GM18520 (cell line): ENCODE data around the gene SF3B3.
"Not testable (repeated sequence)": the region's sequence is repeated elsewhere in the genome, so short reads cannot be mapped to it uniquely, and the experiment has no call there.

ENCODE experiments used
- ATAC-seq: cut with Tn5 transposase; IDR thresholded peaks from one replicate; pipeline ENCODE4 v1.9.1; 2021; ENCODE audit not compliant: unreplicated experiment

SF3B3 gene

GRCh38 chr16:70586731-70587130 is 63.1 kb downstream of the SF3B3 start:
- no peak for ATAC-seq

- no peak for ATAC-seq
These were observed 64.9 kb downstream of the SF3B3 start for GRCh38 chr16:70588565-70588964.

- ATAC-seq: not testable (repeated sequence)
These were observed 65.8 kb downstream of the SF3B3 start for GRCh38 chr16:70589416-70589815.

- ATAC-seq: no peak
These were observed 66.4 kb downstream of the SF3B3 start for GRCh38 chr16:70589998-70590471.

GRCh38 chr16:70590722-70591415 is 67.3 kb downstream of the SF3B3 start:
- no peak for ATAC-seq

GRCh38 chr16:70591615-70592014 is 68.0 kb downstream of the SF3B3 start:
- ATAC-seq: no peak

GRCh38 chr16:70592106-70592571 is 68.5 kb downstream of the SF3B3 start:
- no peak for ATAC-seq

- ATAC-seq: no peak
These were observed 69.9 kb downstream of the SF3B3 start for GRCh38 chr16:70593544-70593943.

GRCh38 chr16:70594569-70594968 is 71.0 kb downstream of the SF3B3 start:
- no peak for ATAC-seq

GRCh38 chr16:70597135-70597835 is 73.7 kb downstream of the SF3B3 start:
- ATAC-seq: no peak

- no peak for ATAC-seq
These were observed 75.4 kb downstream of the SF3B3 start for GRCh38 chr16:70598937-70599503.

- no peak for ATAC-seq
These were observed 77.1 kb downstream of the SF3B3 start for GRCh38 chr16:70600730-70601129.

- no peak for ATAC-seq
These were observed 78.3 kb downstream of the SF3B3 start for GRCh38 chr16:70601576-70602575.

- ATAC-seq: no peak
These were observed 79.2 kb downstream of the SF3B3 start for GRCh38 chr16:70602831-70603230.

GRCh38 chr16:70604407-70605282 is 81.0 kb downstream of the SF3B3 start:
- no peak for ATAC-seq

- ATAC-seq: no peak
These were observed 81.7 kb downstream of the SF3B3 start for GRCh38 chr16:70605283-70605657.

GRCh38 chr16:70608521-70608920 is 84.9 kb downstream of the SF3B3 start:
- ATAC-seq: no peak

GRCh38 chr16:70610273-70611223 is 86.9 kb downstream of the SF3B3 start:
- ATAC-seq: no peak

GRCh38 chr16:70611224-70611598 is 87.6 kb downstream of the SF3B3 start:
- ATAC-seq: no peak
